Endothelial cell of umbilical vein (primary cell): ENCODE data around the gene WIPI1. TPM values are rescaled to one million over a fixed set of nuclear protein-coding genes. Genes with fewer than 3 reads are reported as not detected.
A peak's percentile ranks its signal among the peaks of the same experiment; 100 is the strongest.

Experiments used
- BruUV-seq: library from RNA; stranded (reverse); fragments of 400-500 nt; replicated peaks from 2 replicates; lab custom pipeline; 2021; lab: Mats Ljungman, UMichigan
- CTCF ChIA-PET: fragments of 300-600, 350-600 bp; sonication (Branson Sonifier 250); formaldehyde crosslinking; loops from one replicate; lab custom pipeline; 2021; ENCODE audit warnings: antibody characterized with exemption, inconsistent platforms; lab: Charles Lee
- POLR2A ChIA-PET: fragments of 300-600, 350-600 bp; sonication (Branson Sonifier 250); formaldehyde crosslinking; loops from one replicate; lab custom pipeline; 2021; ENCODE audit warnings: antibody characterized with exemption, inconsistent platforms; lab: Charles Lee
- DNase-seq: peaks from one replicate; pipeline ENCODE4 v3.0.0-alpha.2; 2011; ENCODE audit warnings: low read depth, low spot score
- FAIRE-seq: peaks from 2 replicates; lab custom pipeline; 2011; peaks lifted over from hg19 to GRCh38; lab: Jason Lieb, UNC
- H2AFZ ChIP-seq: 2 replicates; pipeline ENCODE4 v1.6.0; 2012; ENCODE audit warnings: low read depth, low read length, control low read depth, inconsistent platforms
- H3K27ac ChIP-seq: 2 replicates; pipeline ENCODE4 v1.5.1; 2011; ENCODE audit warnings: low read depth, mild to moderate bottlenecking, control low read depth, low read length, moderate library complexity; ENCODE audit not compliant: insufficient read depth
- H3K27me3 ChIP-seq, 2 experiments: 2 replicates each; pipeline versions ENCODE4 v1.6.0 to v1.6.1; 2011; ENCODE audit warnings: low read length in 2 of 2, mixed read lengths in 1 of 2; ENCODE audit not compliant: control insufficient read depth in 2 of 2, insufficient read depth in 2 of 2
- H3K36me3 ChIP-seq, 2 experiments: 2 replicates in 1 of 2; 3 replicates in 1 of 2; pipeline ENCODE4 v1.5.1; 2011; ENCODE audit warnings: low read length in 2 of 2, mild to moderate bottlenecking in 1 of 2, moderate library complexity in 1 of 2; ENCODE audit not compliant: control insufficient read depth in 2 of 2, insufficient read depth in 2 of 2; ENCODE audit errors: extremely low read depth in 1 of 2
- H3K4me1 ChIP-seq: 3 replicates; pipeline ENCODE4 v1.5.1; 2011; ENCODE audit warnings: mild to moderate bottlenecking, low read length; ENCODE audit not compliant: control insufficient read depth, insufficient read depth; ENCODE audit errors: extremely low read depth
- H3K4me2 ChIP-seq: 2 replicates; pipeline ENCODE4 v1.6.1; 2011; ENCODE audit warnings: low read length, control low read depth, mixed read lengths; ENCODE audit not compliant: insufficient read depth
- H3K4me3 ChIP-seq, 3 experiments: fragments of 200-600 bp in 1 of 3; sonication (generic), shearing (Covaris generic) in 1 of 3; replicated peaks in 1 of 3; 2 replicates each; pipeline ENCODE4 v1.5.1; 2011 to 2016; ENCODE audit warnings: control low read depth in 3 of 3, low read length in 3 of 3, mild to moderate bottlenecking in 2 of 3, inconsistent platforms in 1 of 3, low read depth in 1 of 3, moderate library complexity in 1 of 3; ENCODE audit not compliant: insufficient read depth in 1 of 3
- H3K79me2 ChIP-seq: 2 replicates; pipeline ENCODE4 v1.6.0; 2012; ENCODE audit warnings: low read length, inconsistent platforms; ENCODE audit not compliant: control insufficient read depth, insufficient read depth
- H3K9ac ChIP-seq: replicated peaks from 2 replicates; pipeline ENCODE3; 2011; ENCODE audit warnings: low read length, control low read depth; ENCODE audit not compliant: insufficient read depth; ENCODE audit errors: extremely low read depth
- H3K9me1 ChIP-seq: replicated peaks from 3 replicates; pipeline ENCODE4 v1.6.0; 2011; ENCODE audit warnings: mild to moderate bottlenecking, low read length; ENCODE audit not compliant: control insufficient read depth, insufficient read depth; ENCODE audit errors: extremely low read depth
- H3K9me3 ChIP-seq: replicated peaks from 2 replicates; pipeline ENCODE4 v1.5.1; 2012; ENCODE audit warnings: low read length, inconsistent platforms; ENCODE audit not compliant: control insufficient read depth, insufficient read depth
- H4K20me1 ChIP-seq: replicated peaks from 2 replicates; pipeline ENCODE3; 2011; ENCODE audit warnings: mild to moderate bottlenecking, low read length; ENCODE audit not compliant: control insufficient read depth, insufficient read depth; ENCODE audit errors: extremely low read depth
- CTCF ChIP-seq, 2 donors: IDR thresholded peaks; 1 replicate in 1 of 2; 2 replicates in 1 of 2; pipeline ENCODE4 v1.5.1; 2011; ENCODE audit warnings: low read length in 2 of 2, mild to moderate bottlenecking in 2 of 2, moderate library complexity in 2 of 2, control low read depth in 1 of 2, inconsistent platforms in 1 of 2, low read depth in 1 of 2; ENCODE audit not compliant: insufficient read depth in 1 of 2; ENCODE audit errors: extremely low read depth in 1 of 2
- EZH2 ChIP-seq: IDR thresholded peaks from 2 replicates; pipeline ENCODE4 v1.6.1; 2012; ENCODE audit warnings: borderline replicate concordance, low read depth, mild to moderate bottlenecking, moderate library complexity, low read length, inconsistent platforms; ENCODE audit not compliant: severe bottlenecking
- FOS ChIP-seq: IDR thresholded peaks from 2 replicates; pipeline ENCODE4 v1.6.1; 2011; ENCODE audit warnings: mild to moderate bottlenecking, low read length, moderate library complexity, borderline replicate concordance; ENCODE audit not compliant: insufficient read depth
- GATA2 ChIP-seq: IDR thresholded peaks from 2 replicates; pipeline ENCODE4 v1.7.0; 2011; ENCODE audit warnings: low read depth, mild to moderate bottlenecking, moderate library complexity, mixed read lengths, low read length; ENCODE audit not compliant: insufficient read length, insufficient read depth
- JUN ChIP-seq: IDR thresholded peaks from 2 replicates; pipeline ENCODE4 v1.6.1; 2011; ENCODE audit warnings: borderline replicate concordance, low read depth; ENCODE audit not compliant: insufficient read length, insufficient read depth
- MAX ChIP-seq: IDR thresholded peaks from 2 replicates; pipeline ENCODE4 v1.6.1; 2011; ENCODE audit not compliant: insufficient read depth, insufficient read length
- MYC ChIP-seq: IDR thresholded peaks from one replicate; pipeline ENCODE4 v1.6.1; 2011; ENCODE audit warnings: mild to moderate bottlenecking, low read depth, low read length
- POLR2A ChIP-seq: IDR thresholded peaks from 2 replicates; pipeline ENCODE4 v1.6.1; 2012; ENCODE audit warnings: low read depth, mild to moderate bottlenecking, control low read depth, low read length
- POLR2AphosphoS5 ChIP-seq: IDR thresholded peaks from 2 replicates; pipeline ENCODE4 v1.6.1; 2012; ENCODE audit warnings: low read depth, mild to moderate bottlenecking, control low read depth, low read length, moderate library complexity; ENCODE audit not compliant: insufficient read depth
- dilution Hi-C: fragments of 300-500 bp; cut with MboI; formaldehyde crosslinking; loops from one replicate; pipeline ENCODE4 v1.15.0; 2019; ENCODE audit warnings: low sequenced_read_pairs; ENCODE audit not compliant: extremely low pct_ligation_motif_present
- intact Hi-C: fragments of 100-400 bp; cut with micrococcal nuclease; formaldehyde crosslinking; loops from one replicate; pipeline ENCODE4 v1.10.0; 2022
- polyA plus RNA-seq, 4 experiments: library from polyadenylated mRNA; depleted of rRNA in 3 of 4; stranded (reverse) in 3 of 4; unstranded in 1 of 4; fragments of >200 nt; gene quantifications; 2 replicates each; pipeline versions ENCODE4 v1.2.1 to v1.2.3, GENCODE V29; 2011 to 2012; ENCODE audit warnings: missing spikeins in 1 of 4
- total RNA-seq: library from RNA; stranded (reverse); gene quantifications from 2 replicates; pipeline ENCODE4 v1.2.3, GENCODE V29; 2021

The WIPI1 gene
- total and polyA plus RNA-seq, 2 donors (not counting 3 experiments of a cell fraction or from before 2014, with no cell fraction given): 49.9 to 70.3 TPM

- Histone ChIP-seq H2AFZ (no peak overlapping the region), H3K9me1 (no peaks in the 10 kb centered on the region), H3K9me3 (no peaks in the 10 kb centered on the region), H3K27me3 (no peaks in the 10 kb centered on the region), H3K4me3 (no peak overlapping the region), H3K9ac (peak overlapping the region; percentile 66), H3K4me2 (no peak overlapping the region), H3K27ac (peak overlapping the region; percentile 75), H4K20me1 (no peaks in the 10 kb centered on the region), H3K4me1 (peaks cover 42% of the 10 kb centered on the region), H3K79me2 (no peaks in the 10 kb centered on the region), H3K36me3 (no peaks in the 10 kb centered on the region)
- intact Hi-C loops: loop anchor here (2.0 kb wide), 3 partner anchors 24 to 86 kb away; no protein-coding TSS in a partner anchor
- FAIRE-seq (no peak), DNase-seq (no peak)
- dilution Hi-C loops: no loop called here
- CTCF ChIA-PET: interaction anchor here (0.7 to 2.1 kb wide), 2 partner anchors 20 to 66 kb away, joined by 3 to 7 read pairs; no protein-coding TSS in a partner anchor
- TF ChIP-seq GATA2 (no peak), JUN (no peak), MYC (no peak), POLR2AphosphoS5 (no peak), CTCF (IDR thresholded peaks at IDR 0.05; ENCODE audit: extremely low read depth in 1 of 2, insufficient read depth in 1 of 2, low read depth in 1 of 2, low read length in 2 of 2) (no peak), EZH2 (no peak), FOS (no peak), MAX (no peak), POLR2A (no peak)
- BruUV-seq: no TSS peak
- POLR2A ChIA-PET: no interaction called here
These were observed 78.2 kb downstream of the WIPI1 start for GRCh38 chr17:68379177-68379510.
